HG02759 (cell line): ENCODE data around the gene GABRG3.

Experiments used
- ATAC-seq: cut with Tn5 transposase; IDR thresholded peaks from one replicate; pipeline ENCODE4 v1.9.1; 2021; ENCODE audit warnings: mild to moderate bottlenecking, moderate library complexity; ENCODE audit not compliant: unreplicated experiment

GABRG3 gene

DNA sequence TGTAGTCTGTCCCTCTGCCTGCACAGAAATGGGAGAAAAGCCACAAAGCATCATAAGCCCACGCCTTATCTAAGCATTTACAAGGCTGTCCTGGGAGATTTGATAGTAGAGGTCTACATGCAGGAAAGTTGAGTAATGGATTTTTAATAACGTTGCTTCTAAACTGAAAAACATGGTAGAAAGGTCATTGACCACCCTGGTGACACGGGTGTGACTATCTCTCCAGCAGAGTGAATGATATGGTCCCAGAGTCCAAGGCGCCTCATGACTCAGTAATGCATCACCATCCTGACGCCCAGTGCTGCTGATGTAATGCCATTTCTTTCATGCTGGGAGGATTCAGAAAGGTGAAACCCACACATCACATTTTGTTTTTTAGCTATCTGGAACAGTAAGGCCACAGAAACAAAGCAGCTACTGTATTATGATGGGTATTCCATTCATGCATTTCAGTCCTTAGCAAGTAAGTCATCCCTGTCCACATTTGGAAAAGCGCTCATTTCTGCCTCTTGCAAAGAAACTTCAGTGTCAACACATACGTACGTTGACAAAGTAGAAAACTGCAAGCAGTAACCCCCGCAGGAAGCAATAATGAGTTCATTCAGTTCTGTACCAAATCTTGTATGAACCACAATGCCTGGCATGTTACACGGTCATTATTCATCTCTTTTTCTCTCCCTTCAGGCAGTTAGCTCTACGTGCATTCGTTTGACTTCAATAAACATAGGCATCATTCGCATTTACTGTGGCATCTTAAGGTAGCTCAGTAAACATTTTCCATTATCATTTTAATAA is 483.5 kb downstream of the GABRG3 start:
- no peak for ATAC-seq

DNA sequence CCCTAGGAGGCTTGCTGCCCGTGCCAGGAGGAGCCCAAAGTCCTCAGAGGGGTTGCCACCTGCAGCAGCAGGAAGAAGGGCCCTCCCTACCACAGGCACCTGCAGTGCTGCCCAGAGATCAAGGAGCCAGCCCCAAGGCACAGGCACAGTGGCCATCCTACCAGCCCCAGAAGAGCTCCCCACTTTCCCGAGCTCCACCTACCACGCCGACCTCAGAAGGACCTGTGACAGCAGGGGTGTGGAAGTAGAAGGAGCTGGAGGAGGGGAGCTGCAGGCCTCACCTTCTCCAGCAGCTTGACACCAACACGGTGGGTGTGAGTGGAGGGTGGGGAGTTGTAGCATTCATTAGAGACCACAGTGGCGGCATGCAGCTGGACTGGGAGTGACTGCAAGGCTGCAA is 485.8 kb downstream of the GABRG3 start:
- ATAC-seq = no peak

DNA sequence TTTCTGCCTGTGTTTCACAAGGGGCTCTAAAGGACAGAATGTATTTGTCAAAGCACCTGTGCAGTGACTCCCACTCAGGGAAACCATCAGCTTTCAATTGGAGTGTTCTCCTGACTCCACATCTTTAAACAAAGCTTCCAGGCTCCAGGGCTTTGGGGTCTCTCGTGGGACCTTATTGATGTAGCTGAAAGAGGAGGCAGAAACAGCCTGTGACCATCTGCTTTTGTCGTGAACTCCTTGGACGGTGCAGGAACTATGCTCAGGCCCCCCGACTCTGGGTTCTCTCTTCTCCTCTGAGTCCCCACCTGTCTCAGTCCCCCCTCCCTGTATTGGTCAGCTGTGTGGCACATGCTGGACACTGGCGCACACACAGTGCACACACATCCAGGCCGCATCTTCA is 486.8 kb downstream of the GABRG3 start:
- no peak for ATAC-seq

DNA sequence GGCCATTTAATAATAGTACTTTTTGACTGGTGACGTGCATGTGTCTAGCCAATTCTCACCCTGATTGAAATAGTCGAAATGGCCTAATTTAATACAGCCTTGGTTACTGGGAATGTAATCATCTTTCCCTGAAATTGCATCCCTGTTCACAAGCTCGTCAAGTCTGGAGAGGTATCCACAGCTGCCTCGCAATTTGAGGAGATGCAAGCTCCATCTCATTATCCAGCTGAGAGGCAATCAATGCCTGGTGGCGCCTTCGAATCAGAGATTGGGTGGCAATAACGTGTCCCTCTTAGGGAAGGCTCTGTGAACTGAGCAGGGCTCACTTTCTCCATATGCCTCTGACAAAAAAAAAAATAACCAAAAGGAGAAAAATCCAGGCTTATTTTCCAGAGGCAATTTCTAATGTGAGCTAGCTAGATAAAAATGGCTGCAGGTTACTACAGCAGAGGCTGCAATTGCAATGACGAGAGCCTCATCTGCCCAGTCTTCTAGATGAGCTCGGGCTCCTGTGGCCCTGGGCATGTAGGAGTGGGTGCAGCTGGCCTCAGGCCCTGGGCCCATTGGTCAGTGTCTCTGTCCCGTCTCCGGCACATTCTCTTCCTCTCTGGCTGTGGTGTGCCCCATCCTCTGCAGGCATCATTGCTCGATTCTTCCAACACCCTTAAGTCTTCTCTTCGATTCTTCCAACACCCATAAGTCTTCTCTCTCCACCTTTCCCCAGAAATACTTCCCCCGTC is 487.5 kb downstream of the GABRG3 start:
- ATAC-seq = no peak

DNA sequence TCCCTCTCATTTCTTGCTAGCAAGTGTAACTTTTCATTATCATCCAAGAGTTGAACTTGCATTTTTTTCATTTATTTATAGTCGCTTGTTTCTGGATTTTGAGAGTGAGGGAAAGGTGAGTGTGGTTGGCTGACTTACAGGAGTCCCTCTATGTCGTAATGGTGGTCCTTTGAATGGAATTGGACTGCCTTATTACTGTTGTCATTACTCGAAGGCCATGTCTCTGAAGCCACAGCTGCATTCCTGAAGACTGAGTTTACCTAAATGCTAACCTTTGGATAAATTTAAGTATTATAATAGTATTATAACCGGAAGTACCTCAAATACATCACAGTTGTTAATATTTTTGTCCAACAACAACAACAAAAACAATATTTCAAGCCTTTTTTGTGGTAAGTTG is 488.9 kb downstream of the GABRG3 start:
- ATAC-seq = no peak

DNA sequence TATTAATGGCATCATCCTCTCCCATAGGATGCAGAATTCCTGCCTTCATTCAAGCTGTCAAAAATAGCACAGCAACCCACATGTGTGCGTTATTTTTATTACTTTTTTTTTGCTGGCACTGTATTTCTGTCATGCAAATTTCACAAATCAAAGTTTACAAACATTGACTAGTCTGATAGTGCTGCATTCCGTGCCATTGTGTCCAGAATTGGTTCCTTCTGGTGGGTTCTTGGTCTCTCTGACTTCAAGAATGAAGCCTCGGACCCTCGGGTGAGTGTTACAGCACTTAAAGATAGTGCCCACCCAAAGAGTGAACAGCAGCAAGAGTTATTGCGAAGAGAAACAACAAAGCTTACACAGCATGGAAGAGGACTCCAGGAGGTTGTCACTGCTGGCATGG is 490.2 kb downstream of the GABRG3 start:
- no peak for ATAC-seq

DNA sequence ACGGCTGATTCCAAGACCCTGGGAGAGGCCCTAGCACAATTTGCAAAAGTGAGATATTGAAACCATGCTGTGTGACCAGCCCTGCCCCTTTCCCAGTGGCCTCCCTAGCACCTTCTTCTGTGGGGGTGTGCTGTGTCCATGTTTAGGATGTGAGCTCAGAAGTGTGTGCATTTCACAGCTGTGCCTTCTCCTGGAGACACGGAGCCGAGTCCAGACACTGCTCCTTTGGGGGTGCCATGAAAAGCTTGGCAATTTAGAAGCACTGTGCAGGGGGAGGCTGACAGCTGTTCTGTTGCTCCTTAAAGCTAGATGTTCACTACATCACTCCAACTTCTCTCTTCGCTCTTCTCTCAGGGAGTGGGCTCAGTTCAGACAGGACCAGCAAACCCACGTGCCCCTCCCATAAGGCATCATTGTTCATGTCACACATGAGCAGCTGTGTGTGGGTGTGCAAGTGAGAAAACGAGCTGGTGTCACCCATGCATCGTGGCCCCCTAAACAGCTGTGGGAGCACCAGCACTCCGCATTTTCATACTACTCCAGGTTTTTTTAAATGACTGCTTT is 492.6 kb downstream of the GABRG3 start:
- no peak for ATAC-seq

DNA sequence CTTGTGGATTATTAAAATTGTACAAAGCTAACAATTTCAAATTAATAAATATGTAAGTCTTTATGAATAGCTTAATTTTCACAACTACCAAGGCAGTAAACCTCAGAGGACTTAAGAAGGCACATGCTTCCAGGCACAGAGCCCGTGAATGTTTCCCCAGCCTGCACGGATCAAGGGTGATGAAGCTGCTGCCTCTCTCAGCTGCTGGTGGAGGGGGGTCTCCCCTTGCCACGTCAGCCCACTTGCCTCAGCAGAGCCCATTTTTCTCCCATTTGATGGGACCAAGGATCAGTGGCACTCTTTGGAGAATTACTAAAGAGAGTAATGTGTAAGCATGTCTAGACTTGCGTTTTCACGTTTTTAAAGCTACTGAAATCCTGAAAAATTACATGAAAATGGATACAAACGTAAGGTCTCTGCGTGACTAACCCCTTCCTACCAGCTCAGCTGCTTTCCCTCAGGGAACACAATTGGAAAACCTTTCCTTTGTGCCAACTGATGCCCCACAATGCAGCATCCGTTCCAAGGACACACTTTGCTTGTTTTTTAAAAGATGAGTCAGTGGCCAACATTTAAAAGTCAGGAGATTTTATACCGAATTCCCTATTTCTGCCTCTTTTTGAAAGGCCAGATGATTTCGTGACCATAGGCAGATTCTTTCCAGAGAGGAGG is 494.1 kb downstream of the GABRG3 start:
- ATAC-seq = no peak

DNA sequence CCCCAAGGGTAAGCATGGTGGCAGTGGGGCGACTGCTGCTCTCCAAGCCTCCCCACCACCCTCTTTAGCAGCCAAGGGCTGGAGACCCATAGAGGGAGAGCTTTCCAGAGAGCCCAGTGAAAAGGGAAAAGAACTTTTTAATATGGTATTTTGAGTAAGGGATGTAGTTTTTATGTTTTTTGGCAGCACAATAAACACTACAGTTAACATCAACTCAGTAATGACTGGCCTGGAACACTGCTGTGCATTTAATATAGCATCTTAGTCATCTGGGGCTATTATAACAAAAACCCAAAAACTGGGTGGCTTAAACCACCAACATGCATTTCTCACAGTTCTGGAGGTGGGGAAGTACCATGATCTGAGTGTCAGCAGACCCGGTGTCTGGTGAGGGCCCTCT is 495.8 kb downstream of the GABRG3 start:
- ATAC-seq = no peak

DNA sequence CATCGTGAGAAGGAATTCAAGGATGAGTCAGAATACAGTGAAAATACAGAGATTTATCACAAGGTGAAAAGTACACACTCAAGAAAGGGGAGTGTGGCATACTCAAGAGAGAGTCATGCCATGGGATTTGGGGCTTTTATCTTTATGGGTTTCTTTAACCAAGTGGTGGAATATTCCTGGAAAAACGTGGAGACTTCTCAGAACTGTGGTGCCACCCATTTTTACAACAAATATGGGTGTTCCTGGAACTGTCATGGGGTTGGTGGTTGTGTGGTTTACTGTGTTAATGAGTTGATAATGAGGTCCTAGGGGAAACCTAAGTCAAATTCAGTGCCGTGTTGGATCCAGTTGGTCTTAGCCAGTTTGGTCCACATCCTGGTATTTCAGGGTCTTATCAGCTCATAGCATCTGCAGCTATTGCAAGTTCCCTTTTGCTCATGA is 497.2 kb downstream of the GABRG3 start:
- no peak for ATAC-seq

DNA sequence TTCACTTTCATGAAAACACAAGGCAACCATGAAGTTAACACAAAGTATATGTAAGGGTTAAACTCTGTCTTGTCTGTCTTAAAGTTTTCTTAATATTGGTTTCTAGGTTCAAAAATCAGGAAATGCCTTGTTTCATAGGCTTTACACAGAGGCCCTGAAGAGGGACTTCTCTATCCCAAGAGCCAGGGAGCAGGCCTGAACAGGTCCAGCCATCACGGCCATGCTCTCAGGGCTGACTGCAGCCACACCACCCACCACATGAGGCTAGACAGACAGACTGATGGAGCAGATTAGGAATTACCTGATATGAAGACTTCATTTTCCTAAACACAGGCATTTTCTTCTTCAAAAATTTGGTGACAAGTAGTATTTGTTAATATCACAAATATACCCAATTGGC is 502.9 kb downstream of the GABRG3 start:
- no peak for ATAC-seq

DNA sequence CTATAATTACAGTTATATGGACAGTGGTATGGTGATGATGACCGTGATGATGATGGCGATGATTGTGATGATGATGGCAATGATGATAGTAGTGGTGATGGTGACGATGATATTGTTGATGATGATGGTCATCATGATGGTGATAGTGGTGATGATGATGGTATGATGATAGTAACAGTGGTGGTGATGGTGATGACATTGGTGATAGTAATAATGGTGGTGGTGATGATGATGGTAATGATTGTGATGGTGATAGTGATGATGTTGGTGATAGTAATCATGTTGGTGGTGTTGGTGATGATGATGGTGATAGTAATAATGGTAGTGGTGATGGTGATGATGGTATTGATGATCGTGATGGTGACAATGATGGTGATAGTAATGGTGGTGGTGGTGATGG is 504.4 kb downstream of the GABRG3 start:
- ATAC-seq = no peak

DNA sequence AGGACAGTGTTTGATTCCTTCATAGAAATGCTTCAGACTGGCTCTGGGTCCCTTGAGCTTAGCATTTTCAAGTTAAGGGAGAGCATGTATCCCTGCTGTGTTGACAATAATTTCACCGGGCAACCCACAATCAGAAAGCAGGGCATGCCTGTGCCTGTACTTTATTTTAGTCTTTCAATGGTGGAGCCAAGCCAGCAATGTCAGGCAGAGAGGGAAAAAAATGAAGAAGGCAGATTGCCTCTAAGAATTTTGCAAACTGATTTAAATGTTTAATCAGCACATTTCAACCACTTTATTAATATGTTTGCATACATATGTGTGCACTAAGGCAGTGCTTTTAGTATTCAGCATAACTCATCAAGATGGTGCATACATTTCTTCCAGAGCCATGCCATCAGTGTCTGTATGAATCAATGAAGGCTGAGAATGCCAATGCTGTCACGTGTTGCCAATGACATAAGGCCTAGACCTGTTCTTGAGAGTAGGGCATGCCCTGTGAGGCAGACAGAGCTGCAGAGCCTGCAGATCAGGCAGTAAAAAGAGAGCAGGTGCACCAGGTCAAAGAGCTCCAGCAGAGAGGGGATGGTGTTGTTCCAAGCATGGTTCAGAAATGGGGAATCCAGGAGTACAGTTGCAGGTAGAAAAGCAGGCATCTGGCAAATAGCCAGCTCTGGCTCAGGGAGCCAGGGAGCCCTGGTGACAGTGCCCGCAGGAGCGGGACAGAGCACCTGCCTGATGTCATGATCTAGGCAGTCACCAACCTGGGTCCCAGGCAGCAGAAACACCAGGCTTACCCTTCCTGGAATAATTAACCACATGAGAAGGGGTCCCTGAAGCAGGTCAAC is 508.5 kb downstream of the GABRG3 start:
- ATAC-seq = no peak

DNA sequence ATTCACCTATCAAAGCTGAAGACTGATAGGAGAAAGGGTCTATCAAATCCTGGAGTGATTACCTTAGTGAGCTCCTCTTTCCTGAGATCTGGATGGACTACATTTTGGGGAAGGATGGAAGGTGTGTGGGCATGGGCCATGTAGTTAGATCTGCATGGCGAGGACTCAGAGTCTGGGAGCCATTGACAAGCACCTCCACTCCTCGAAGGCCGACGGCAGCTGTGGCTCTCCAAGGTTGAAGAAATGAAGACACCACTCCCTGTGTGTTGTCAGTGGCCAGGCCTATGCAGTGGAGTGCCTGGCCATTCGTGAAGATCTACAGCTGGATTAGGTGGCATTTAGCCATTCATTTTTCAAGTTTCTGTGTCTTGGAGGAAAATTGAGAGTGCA is 509.2 kb downstream of the GABRG3 start:
- no peak for ATAC-seq

DNA sequence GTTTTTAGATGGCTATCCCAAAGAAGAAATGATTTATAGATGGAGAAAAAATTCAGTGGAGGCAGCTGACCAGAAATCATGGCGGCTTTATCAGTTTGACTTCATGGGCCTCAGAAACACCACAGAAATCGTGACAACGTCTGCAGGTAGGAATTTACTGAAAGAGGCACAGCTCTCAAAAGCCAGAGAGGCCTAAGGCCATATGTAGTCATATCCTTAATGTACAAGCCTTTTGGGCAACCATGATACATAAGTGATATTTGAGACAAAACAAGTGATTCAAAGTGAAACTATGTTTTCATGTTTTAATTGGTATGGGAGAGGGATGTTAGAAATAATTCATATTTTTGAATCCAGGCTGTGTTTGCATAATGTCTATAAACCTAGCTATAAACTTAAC is 509.7 kb downstream of the GABRG3 start:
- ATAC-seq = no peak

DNA sequence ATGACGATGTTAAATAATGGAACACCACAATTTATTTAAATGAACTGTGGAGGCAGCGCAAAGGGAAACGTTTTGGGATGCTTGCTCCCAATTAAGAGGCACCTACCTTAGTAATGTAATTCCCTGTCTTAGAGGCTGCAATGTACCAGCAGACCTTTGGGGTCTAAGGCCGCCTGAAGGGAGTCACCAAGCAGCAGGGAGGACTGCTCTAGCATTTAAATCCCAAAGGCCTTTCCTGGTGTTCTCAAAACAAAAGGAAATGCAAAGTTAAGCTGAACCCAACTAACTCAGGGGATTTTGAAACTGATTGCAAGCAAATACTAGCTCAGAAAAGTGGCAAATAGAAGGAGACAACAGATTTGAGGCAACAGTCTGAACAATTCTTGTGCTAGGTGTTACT is 510.8 kb downstream of the GABRG3 start:
- ATAC-seq = no peak

DNA sequence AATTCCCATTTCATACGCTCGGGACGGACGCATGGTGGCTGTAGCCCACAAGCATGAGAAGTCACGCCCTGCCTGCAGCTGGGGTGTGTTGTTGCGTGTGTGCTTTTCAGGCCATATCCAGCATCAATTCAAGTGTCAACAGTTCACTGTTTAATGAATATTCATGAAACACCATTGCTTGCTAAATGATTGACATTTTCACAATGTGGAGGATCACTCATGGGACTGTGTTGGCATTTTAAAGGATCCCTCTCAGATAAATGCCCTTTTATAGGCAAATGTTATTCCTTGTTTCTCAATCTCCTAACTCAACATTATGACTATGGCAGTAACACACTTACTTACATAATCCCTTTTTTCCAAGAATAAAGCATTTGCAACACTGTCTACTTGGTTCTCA is 511.3 kb downstream of the GABRG3 start:
- no peak for ATAC-seq

DNA sequence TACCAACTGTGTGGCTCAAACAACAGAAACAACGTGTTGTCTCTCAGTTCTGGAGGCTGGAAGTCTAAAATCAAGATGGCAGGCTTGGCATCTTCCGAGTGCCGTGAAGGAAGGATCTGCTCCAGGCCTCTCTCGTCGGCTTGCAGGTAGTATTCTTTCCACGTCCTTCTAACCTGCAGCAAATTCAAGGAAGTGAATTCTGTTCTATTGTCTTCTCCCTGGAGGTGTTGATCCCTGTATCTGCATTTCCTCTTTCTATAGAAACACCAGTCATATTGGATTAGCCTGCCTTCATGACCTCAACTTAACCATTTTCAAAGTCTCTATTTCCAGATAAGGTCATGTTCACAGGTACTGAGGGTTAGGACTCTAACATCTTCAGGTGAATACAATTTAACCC is 512.1 kb downstream of the GABRG3 start:
- ATAC-seq = no peak

DNA sequence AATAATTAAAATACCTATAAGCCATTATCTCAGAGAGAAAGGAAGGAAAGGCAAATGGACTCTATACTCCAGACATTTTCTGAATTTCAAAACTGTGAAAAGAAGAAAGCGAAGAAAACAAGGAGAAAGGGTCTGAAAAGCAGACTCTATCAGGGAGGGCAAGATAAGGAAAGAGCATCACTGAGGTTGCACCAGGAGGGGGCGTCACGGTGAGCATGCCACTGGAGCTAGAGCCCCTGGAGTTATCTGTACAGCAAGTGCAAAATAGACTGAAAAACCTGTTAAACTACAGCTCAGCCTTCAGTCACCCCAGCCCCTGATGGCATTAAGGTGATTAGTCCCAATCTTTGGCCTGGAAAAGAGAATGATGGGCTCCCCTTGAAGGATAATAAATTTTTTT is 514.3 kb downstream of the GABRG3 start:
- no peak for ATAC-seq

DNA sequence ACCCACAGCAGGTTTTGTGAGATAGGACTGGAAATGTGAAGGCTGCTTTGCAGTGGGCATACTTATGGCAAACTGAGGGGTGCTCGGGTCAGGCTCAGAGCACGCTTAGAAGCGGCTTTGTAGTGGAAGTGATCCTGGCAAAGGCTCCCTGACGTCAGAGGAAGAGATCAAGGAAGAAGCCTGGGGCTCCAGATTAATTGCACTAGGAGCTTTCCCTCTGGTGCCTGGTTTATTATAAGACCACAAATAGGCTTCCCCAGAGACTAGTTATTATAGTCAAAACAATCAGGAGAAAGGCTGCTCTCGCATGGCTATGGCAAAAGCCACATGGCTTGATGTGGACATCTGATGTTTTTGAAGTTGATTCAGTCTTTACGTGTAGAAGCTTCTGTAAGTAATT is 515.1 kb downstream of the GABRG3 start:
- ATAC-seq = no peak
